Uterus (tissue), 4 donors: ENCODE data around the gene LCE2D. TPM values are rescaled to one million over a fixed set of nuclear protein-coding genes. Genes with fewer than 3 reads are reported as not detected.

Experiments
- DNase-seq, 2 donors: peaks; one replicate each; pipeline ENCODE4 v3.0.0-alpha.2; 2019 to 2020
- H3K27ac ChIP-seq, 2 donors: fragments of 200-600 bp; sonication (generic); 1 replicate in 1 of 2; 2 replicates in 1 of 2; pipeline ENCODE4 v1.5.1; 2016 to 2018
- H3K27me3 ChIP-seq, 2 donors: fragments of 200-600 bp; sonication (generic); one replicate each; pipeline ENCODE4 v1.5.1; 2018 to 2019; ENCODE audit warnings: control low read depth in 1 of 2
- H3K36me3 ChIP-seq, 2 donors: fragments of 200-600 bp; sonication (generic); one replicate each; pipeline ENCODE4 v1.5.1; 2019; ENCODE audit warnings: control low read depth in 1 of 2
- H3K4me1 ChIP-seq, 2 donors: fragments of 200-600 bp; sonication (generic); one replicate each; pipeline ENCODE4 v1.5.1; 2018 to 2019; ENCODE audit warnings: control low read depth in 1 of 2
- H3K4me3 ChIP-seq, 2 donors: fragments of 200-600 bp; sonication (generic); 1 replicate in 1 of 2; 2 replicates in 1 of 2; pipeline ENCODE4 v1.5.1; 2018 to 2019; ENCODE audit warnings: mild to moderate bottlenecking in 1 of 2
- H3K9me3 ChIP-seq, 2 donors: fragments of 200-600 bp; sonication (generic); one replicate each; pipeline ENCODE4 v1.5.1; 2019; ENCODE audit warnings: control low read depth in 1 of 2
- CTCF ChIP-seq, 4 experiments: fragments of 200-600 bp in 2 of 4; fragments of 450-650 bp in 2 of 4; sonication (generic) in 2 of 4; IDR thresholded peaks; one replicate each; pipeline ENCODE4 v1.5.1; 2016 to 2019; ENCODE audit warnings: antibody characterized with exemption in 4 of 4, mild to moderate bottlenecking in 2 of 4, moderate library complexity in 1 of 4
- POLR2A ChIP-seq, 2 donors: fragments of 450-650 bp; IDR thresholded peaks; one replicate each; pipeline ENCODE4 v1.6.1; 2016; ENCODE audit warnings: antibody characterized with exemption in 2 of 2, mild to moderate bottlenecking in 1 of 2, moderate library complexity in 1 of 2
- intact Hi-C: fragments of 100-400 bp; cut with DNase I; formaldehyde crosslinking; loops from one replicate; pipeline ENCODE4 v1.15.1; 2023; ENCODE audit warnings: low total_unique reads
- small RNA-seq: library from RNA; depleted of rRNA; stranded (forward); fragments of <200 nt; gene quantifications from one replicate; pipeline ENCODE3, GENCODE V24; 2016
- total RNA-seq, 4 donors: library from RNA; depleted of rRNA in 3 of 4; stranded (reverse); fragments of >200 nt in 3 of 4; gene quantifications; one replicate each; pipeline versions ENCODE4 v1.1.0 to v1.2.4, GENCODE V29; 2014 to 2023
- donor health status: DM: yes; HTN: yes; CAD: no.

Gene LCE2D
- total RNA-seq, 4 donors from 2014 or later, result not detected

DNA sequence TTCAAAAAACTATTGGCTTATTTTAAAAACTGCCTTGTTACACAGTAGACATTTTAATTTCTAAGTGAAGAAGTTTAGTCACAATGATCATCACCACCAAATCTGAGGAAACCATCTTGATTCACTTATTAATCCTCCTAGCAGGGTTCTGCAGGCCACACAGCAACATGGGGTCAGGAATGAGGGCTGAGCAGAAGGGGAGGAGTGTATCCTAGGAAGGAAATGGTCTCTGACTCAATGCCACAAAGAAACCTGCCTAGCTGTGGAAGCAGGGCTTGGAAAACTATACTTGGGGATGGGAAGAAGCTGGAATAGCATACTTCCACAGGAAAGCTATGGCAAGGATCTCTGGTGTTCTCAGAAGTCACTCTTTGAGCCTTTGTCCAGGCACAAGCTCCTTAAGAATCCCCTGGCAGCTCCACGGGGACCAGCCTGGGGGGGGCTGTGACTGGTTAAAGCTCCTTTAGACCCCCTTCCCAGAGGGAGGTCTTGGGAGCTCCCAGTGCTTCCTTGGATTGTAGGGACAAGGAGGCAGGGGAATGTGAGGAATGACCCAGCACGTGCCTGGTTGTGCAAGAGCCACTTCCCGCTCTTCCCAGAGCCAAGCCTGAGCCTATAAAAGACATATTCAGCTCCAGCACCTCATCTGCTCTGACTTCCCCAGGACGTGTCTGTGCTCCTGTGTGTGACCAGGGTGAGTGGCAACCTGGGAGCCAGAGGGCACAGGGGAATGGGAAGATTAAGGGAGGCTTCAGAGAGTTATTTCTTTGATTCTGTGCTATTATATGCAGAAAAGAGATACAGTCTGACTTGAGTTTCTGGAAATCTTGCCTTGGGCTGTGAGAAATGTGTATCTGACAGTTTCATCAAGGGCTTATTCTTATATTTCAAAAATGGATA lies 34.8 kb downstream of the LCE2D start, which contains the start of gene LCE2A:
LCE2A (plus strand) TSS at position 645 of the 900 bp plus-strand sequence. CDS start 557 bp downstream, outside the sequence.
- no peaks in the 10 kb centered on the region for H3K27me3 ChIP-seq

DNA sequence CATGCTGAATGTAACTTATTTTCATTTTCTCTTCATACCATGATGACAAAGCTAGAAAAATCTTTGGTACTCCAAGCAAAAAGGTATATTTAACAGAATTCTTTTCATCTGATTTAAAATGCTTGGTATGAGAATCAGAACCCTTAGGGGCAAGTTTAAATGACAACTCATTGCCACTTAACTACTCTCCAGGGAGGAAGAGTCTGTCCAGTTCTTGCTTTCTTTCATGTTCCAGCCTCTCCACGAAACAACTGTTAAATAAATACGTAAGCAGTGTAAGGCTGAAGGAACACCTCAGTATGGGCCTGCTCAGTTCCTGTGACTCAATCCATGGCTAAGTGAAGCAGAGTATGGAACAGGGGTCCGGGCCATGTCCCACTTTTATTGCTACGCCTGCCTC lies 36.6 kb downstream of the LCE2D start:
- intact Hi-C loops, result no loop called here
- H3K4me1 ChIP-seq, result no peaks in the 10 kb centered on the region
- no peaks in the 10 kb centered on the region for H3K36me3 ChIP-seq
- H3K27me3 ChIP-seq, result no peaks in the 10 kb centered on the region
- no peak overlapping the region for H3K27ac ChIP-seq
- no peak for DNase-seq
- H3K9me3 ChIP-seq, result no peaks in the 10 kb centered on the region
- H3K4me3 ChIP-seq, result no peak overlapping the region
- TF ChIP-seq POLR2A (IDR thresholded peaks at IDR 0.05), result no peak
- TF ChIP-seq CTCF (IDR thresholded peaks at IDR 0.05), result no peak

More for the DNA sequence above, 34.8 kb downstream of the LCE2D start, which contains the start of gene LCE2A:
- Histone ChIP-seq H3K4me1 (no peaks in the 10 kb centered on the region), H3K27ac (no peak within 1 kb of the TSS), H3K4me3 (no peak within 1 kb of the TSS), H3K9me3 (no peaks in the 10 kb centered on the region), H3K36me3 (no peaks in the 10 kb centered on the region)
- intact Hi-C loops, result no loop called here
- no peak for TF ChIP-seq POLR2A (IDR thresholded peaks at IDR 0.05)
- no peak for TF ChIP-seq CTCF (IDR thresholded peaks at IDR 0.05)
- no peak for DNase-seq

DNA sequence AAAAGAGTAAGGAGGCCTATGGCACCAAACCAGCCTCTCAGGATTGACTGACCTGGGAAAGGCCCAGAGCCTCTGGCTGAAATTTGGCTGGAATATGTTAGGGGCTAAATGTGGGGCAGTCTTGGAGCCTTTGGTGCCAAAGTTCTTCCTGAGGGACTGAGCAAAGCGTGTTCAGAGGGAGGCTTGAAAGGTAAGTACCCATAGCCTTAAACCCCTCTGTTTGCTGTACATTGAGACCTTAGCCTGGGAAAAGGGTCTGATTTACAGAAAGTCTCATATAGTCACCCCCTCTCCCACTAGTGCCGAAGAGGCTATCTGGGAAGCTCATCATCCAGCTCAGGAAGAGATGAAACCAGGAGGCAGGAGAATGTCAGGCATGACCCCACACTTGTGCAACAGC lies 44.7 kb downstream of the LCE2D start, which contains the start of gene LCE4A:
LCE4A (plus strand) TSS at position 301 of the 400 bp plus-strand sequence. CDS start 916 bp downstream, outside the sequence.
- H3K27me3 ChIP-seq, result no peaks in the 10 kb centered on the region
- TF ChIP-seq CTCF (IDR thresholded peaks at IDR 0.05), result no peak
- no peak for TF ChIP-seq POLR2A (IDR thresholded peaks at IDR 0.05)
- intact Hi-C loops, result no loop called here

More for the DNA sequence above, 44.7 kb downstream of the LCE2D start, which contains the start of gene LCE4A:
- Histone ChIP-seq H3K4me3 (no peak within 1 kb of the TSS), H3K4me1 (no peaks in the 10 kb centered on the region), H3K9me3 (no peaks in the 10 kb centered on the region), H3K27ac (no peak within 1 kb of the TSS), H3K36me3 (no peaks in the 10 kb centered on the region)
- no peak for DNase-seq

Small RNA genes within 50 kb of the gene (small RNA-seq; reads per million reads assigned to genes)
- not detected for gene LCE3A
- not detected for gene LCE3B

Other genes with a start within 250 kb of the LCE2D start
- gene CRNN, start 249.1 kb upstream of the LCE2D start, total RNA-seq, result under 1 TPM in 1 of 4 donors, not detected in 3; 0.28 TPM
- not detected for gene LCE5A, start 152.6 kb upstream of the LCE2D start, total RNA-seq
- not detected for gene CRCT1, start 148.9 kb upstream of the LCE2D start, total RNA-seq
- not detected for gene LCE3E, start 96.6 kb upstream of the LCE2D start, total RNA-seq
- not detected for gene LCE3D, start 82.9 kb upstream of the LCE2D start, total RNA-seq
- gene LCE3C, start 63.1 kb upstream of the LCE2D start, total RNA-seq, result not detected
- gene LCE3B, start 49.6 kb upstream of the LCE2D start, total RNA-seq, result not detected
- not detected for gene LCE3A, start 40.3 kb upstream of the LCE2D start, total RNA-seq
- not detected for gene LCE2C, start 11.9 kb downstream of the LCE2D start, total RNA-seq
- gene LCE2B, start 22.7 kb downstream of the LCE2D start, total RNA-seq, result not detected
- gene LCE2A, start 35.0 kb downstream of the LCE2D start, total RNA-seq, result not detected
- not detected for gene LCE4A, start 44.8 kb downstream of the LCE2D start, total RNA-seq
- gene KPRP, start 94.6 kb downstream of the LCE2D start, total RNA-seq, result not detected
- not detected for gene LCE1F, start 111.8 kb downstream of the LCE2D start, total RNA-seq
- not detected for gene LCE1E, start 122.9 kb downstream of the LCE2D start, total RNA-seq
- gene LCE1D, start 133.3 kb downstream of the LCE2D start, total RNA-seq, result not detected
- not detected for gene LCE1C, start 143.3 kb downstream of the LCE2D start, total RNA-seq
- not detected for gene LCE1B, start 148.6 kb downstream of the LCE2D start, total RNA-seq
- not detected for gene LCE1A, start 164.1 kb downstream of the LCE2D start, total RNA-seq
- gene LCE6A, start 179.5 kb downstream of the LCE2D start, total RNA-seq, result not detected
- not detected for gene LCE7A, start 196.6 kb downstream of the LCE2D start, total RNA-seq
- gene SMCP, start 214.9 kb downstream of the LCE2D start, total RNA-seq, result not detected
- not detected for gene IVL, start 245.2 kb downstream of the LCE2D start, total RNA-seq